Suprapubic skin (tissue), 4 donors: ENCODE measurements around the gene TNS1. TPM values are rescaled to one million over a fixed set of nuclear protein-coding genes. Genes with fewer than 3 reads are reported as not detected.
A peak's percentile ranks its signal among the peaks of the same experiment; 100 is the strongest.

Experiments
- DNase-seq, 2 donors: peaks; one replicate each; pipeline ENCODE4 v3.0.0-alpha.2; 2019; ENCODE audit warnings: low spot score in 2 of 2
- H3K27ac ChIP-seq: fragments of 200-600 bp; sonication (generic); one replicate; pipeline ENCODE4 v1.5.1; 2019
- H3K27me3 ChIP-seq: fragments of 200-600 bp; sonication (generic); one replicate; pipeline ENCODE4 v1.5.1; 2019
- H3K36me3 ChIP-seq: fragments of 200-600 bp; sonication (generic); one replicate; pipeline ENCODE4 v1.5.1; 2019
- H3K4me1 ChIP-seq: fragments of 200-600 bp; sonication (generic); one replicate; pipeline ENCODE4 v1.5.1; 2019
- H3K4me3 ChIP-seq: fragments of 200-600 bp; sonication (generic); one replicate; pipeline ENCODE4 v1.5.1; 2019; ENCODE audit warnings: mild to moderate bottlenecking
- H3K9me3 ChIP-seq: fragments of 200-600 bp; sonication (generic); one replicate; pipeline ENCODE4 v1.5.1; 2019
- EP300 ChIP-seq: sonication (generic); formaldehyde crosslinking; IDR thresholded peaks from one replicate; pipeline ENCODE4 v1.6.1; 2017; ENCODE audit warnings: antibody characterized with exemption
- POLR2A ChIP-seq, 2 donors: fragments of 450-650 bp; IDR thresholded peaks; one replicate each; pipeline ENCODE4 v1.6.1; 2017; ENCODE audit warnings: antibody characterized with exemption in 2 of 2, mild to moderate bottlenecking in 2 of 2, moderate library complexity in 2 of 2
- POLR2AphosphoS5 ChIP-seq, 3 donors: sonication (generic); formaldehyde crosslinking; IDR thresholded peaks; one replicate each; pipeline ENCODE4 v1.6.1; 2017; ENCODE audit warnings: antibody characterized with exemption in 3 of 3
- WGBS: methylation state at CpG from one replicate; pipeline ENCODE4 v1.1.5; 2018; 5-methylcytosine and 5-hydroxymethylcytosine counted together
- total RNA-seq, 4 donors: library from RNA; depleted of rRNA; stranded (reverse); fragments of >200 nt; gene quantifications; one replicate each; pipeline ENCODE4 v1.1.0, GENCODE V29; 2016
- TF ChIP-seq, protein P1 (sequence below), 2 donors: fragments of 200-600 bp in 1 of 2; fragments of 450-650 bp in 1 of 2; sonication (generic) in 1 of 2; IDR thresholded peaks; one replicate each; pipeline ENCODE4 v1.5.1; 2016 to 2019; ENCODE audit warnings: antibody characterized with exemption in 2 of 2, mild to moderate bottlenecking in 1 of 2, moderate library complexity in 1 of 2

Gene TNS1
- total RNA-seq, 4 donors from 2014 or later: 64.1 to 145 (median 99.5) TPM

GRCh38 chr2:217821536-217822147 lies 181.2 kb downstream of the TNS1 start:
- WGBS: 81% methylated on average over 5 of the region's 12 CpGs
- Histone ChIP-seq H3K4me3 (no peak overlapping the region), H3K27me3 (no peaks in the 10 kb centered on the region), H3K9me3 (no peaks in the 10 kb centered on the region), H3K27ac (peak overlapping the region; percentile 1), H3K36me3 (peaks cover 46% of the 10 kb centered on the region), H3K4me1 (peaks cover 51% of the 10 kb centered on the region)
- no peak for DNase-seq
- TF ChIP-seq POLR2AphosphoS5 (IDR thresholded peaks at IDR 0.05): no peak
- TF ChIP-seq, protein P1, sequence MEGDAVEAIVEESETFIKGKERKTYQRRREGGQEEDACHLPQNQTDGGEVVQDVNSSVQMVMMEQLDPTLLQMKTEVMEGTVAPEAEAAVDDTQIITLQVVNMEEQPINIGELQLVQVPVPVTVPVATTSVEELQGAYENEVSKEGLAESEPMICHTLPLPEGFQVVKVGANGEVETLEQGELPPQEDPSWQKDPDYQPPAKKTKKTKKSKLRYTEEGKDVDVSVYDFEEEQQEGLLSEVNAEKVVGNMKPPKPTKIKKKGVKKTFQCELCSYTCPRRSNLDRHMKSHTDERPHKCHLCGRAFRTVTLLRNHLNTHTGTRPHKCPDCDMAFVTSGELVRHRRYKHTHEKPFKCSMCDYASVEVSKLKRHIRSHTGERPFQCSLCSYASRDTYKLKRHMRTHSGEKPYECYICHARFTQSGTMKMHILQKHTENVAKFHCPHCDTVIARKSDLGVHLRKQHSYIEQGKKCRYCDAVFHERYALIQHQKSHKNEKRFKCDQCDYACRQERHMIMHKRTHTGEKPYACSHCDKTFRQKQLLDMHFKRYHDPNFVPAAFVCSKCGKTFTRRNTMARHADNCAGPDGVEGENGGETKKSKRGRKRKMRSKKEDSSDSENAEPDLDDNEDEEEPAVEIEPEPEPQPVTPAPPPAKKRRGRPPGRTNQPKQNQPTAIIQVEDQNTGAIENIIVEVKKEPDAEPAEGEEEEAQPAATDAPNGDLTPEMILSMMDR (IDR thresholded peaks at IDR 0.05): no peak
- no peak for TF ChIP-seq EP300
- no peak for TF ChIP-seq POLR2A (IDR thresholded peaks at IDR 0.05)

GRCh38 chr2:217820904-217821303 lies 181.9 kb downstream of the TNS1 start:
- Histone ChIP-seq H3K9me3 (no peaks in the 10 kb centered on the region), H3K4me3 (no peak overlapping the region), H3K27me3 (no peaks in the 10 kb centered on the region), H3K27ac (no peak overlapping the region), H3K36me3 (peaks cover 47% of the 10 kb centered on the region), H3K4me1 (peaks cover 48% of the 10 kb centered on the region)
- 85% methylated on average over 4 of the region's 4 CpGs for WGBS
- TF ChIP-seq POLR2A (IDR thresholded peaks at IDR 0.05) (no peak), POLR2AphosphoS5 (IDR thresholded peaks at IDR 0.05) (no peak), EP300 (no peak)
- TF ChIP-seq, protein P1 (IDR thresholded peaks at IDR 0.05): no peak
- DNase-seq: no peak

DNA sequence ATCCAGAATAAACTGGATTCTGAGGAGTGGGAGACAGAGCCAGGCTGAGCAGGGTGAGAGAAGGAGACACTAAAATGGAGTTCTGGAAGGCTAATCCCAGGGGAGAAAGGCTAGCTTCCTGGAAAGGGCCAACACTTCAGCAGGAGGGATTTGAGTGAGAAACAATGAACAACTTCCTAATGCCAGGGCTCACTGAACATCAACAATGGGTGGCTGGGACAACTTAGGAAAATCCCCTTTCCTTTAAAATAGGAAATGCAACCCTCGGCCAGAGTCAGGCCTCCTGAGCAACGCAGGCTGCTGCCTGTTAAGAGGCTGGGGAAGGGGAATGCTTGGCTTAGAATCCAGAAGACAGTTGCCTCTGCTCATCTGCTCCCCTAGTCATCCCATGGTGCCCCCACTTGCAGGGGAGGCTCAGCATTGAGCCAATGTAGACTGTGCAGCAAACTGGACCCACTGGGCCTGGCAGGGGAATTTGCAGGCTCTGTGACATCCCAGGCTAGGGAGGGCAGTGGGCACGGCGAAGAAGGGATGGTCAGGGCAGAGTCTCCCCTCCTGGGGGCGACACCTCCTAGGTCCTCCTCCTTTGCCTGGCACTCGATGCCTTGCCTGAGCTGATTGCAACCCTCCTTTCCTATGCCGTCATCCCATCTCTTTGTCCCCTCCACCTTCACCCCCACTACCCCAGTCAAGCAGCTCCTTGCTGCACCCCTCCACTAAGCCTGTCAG lies 182.5 kb downstream of the TNS1 start:
- Histone ChIP-seq H3K9me3 (no peaks in the 10 kb centered on the region), H3K4me3 (no peak overlapping the region), H3K4me1 (peaks cover 43% of the 10 kb centered on the region), H3K27ac (no peak overlapping the region), H3K27me3 (no peaks in the 10 kb centered on the region), H3K36me3 (peaks cover 51% of the 10 kb centered on the region)
- 80% methylated on average over 7 of the region's 7 CpGs for WGBS
- no peak for DNase-seq
- TF ChIP-seq, protein P1 (IDR thresholded peaks at IDR 0.05): no peak
- TF ChIP-seq EP300 (no peak), POLR2AphosphoS5 (IDR thresholded peaks at IDR 0.05) (no peak), POLR2A (IDR thresholded peaks at IDR 0.05) (no peak)

DNA sequence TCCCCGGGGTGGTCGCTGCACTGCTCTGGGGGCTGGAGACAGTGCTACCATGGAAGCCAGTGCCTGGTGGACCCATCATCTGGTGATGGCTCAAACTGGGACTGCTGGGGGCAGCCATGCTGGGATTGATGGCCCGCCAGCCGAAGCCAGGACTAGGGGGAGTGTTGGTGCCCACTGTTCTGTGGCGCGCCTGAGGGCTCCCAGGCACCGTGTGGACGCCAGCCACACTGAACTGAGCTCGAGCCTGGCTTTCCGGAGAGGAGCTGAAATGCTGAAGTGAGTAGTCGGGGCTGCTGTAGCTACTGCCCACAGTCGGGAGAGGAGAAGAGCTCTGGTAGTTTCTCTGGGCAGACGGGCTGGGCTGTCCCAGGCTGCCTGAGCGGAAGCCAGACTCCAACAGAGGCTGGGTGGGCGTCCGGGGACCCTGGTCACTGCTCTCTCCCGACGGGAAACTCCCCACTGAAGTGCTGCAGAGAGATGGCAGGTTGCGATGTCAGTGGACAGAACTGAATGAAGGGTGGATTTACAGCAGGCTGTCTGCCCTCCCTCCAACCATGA lies 184.4 kb downstream of the TNS1 start:
- TF ChIP-seq, protein P1 (IDR thresholded peaks at IDR 0.05): no peak
- TF ChIP-seq POLR2AphosphoS5 (IDR thresholded peaks at IDR 0.05) (no peak), EP300 (no peak), POLR2A (IDR thresholded peaks at IDR 0.05) (no peak)
- no peak overlapping the region for H3K27ac ChIP-seq

More for the DNA sequence above, 184.4 kb downstream of the TNS1 start:
- Histone ChIP-seq H3K4me3 (no peak overlapping the region), H3K9me3 (no peaks in the 10 kb centered on the region), H3K27me3 (no peaks in the 10 kb centered on the region), H3K36me3 (peaks cover 70% of the 10 kb centered on the region), H3K4me1 (peaks cover 41% of the 10 kb centered on the region)
- 79% methylated on average over 10 of the region's 19 CpGs for WGBS
- DNase-seq: no peak
